Activated B cell treated with CpG ODN at 0.5 μM for 24 hours (primary cell): ENCODE data around the gene NDUFAF3. TPM values are rescaled to one million over a fixed set of nuclear protein-coding genes. Genes with fewer than 3 reads are reported as not detected.

Experiments used
- ATAC-seq: fragments of 200-7000 bp; cut with Tn5 transposase; one replicate; pipeline ENCODE4 v1.10.0; 2021; ENCODE audit warnings: low read depth, mild to moderate bottlenecking, moderate library complexity
- CTCF ChIA-PET: fragments of 350-600 bp; sonication (Branson Sonifier 250); formaldehyde crosslinking; loops from one replicate; lab custom pipeline; 2021; ENCODE audit warnings: antibody characterized with exemption; lab: Charles Lee
- POLR2A ChIA-PET: fragments of 350-600 bp; sonication (Branson Sonifier 250); formaldehyde crosslinking; loops from one replicate; lab custom pipeline; 2021; ENCODE audit warnings: antibody characterized with exemption; lab: Charles Lee
- DNase-seq: peaks from one replicate; pipeline ENCODE4 v3.0.0; 2022
- H3K27ac Mint-ChIP-seq: one replicate; pipeline ENCODE4 v1.8.0; 2020; ENCODE audit warnings: mixed read lengths
- H3K27me3 Mint-ChIP-seq: one replicate; pipeline ENCODE4 v1.8.0; 2021; ENCODE audit warnings: mixed read lengths
- H3K36me3 Mint-ChIP-seq: one replicate; pipeline ENCODE4 v1.8.0; 2021; ENCODE audit warnings: low read depth, mixed read lengths
- H3K4me1 Mint-ChIP-seq: one replicate; pipeline ENCODE4 v1.8.0; 2021; ENCODE audit warnings: mixed read lengths
- H3K4me3 Mint-ChIP-seq: one replicate; pipeline ENCODE4 v1.8.0; 2020; ENCODE audit warnings: mild to moderate bottlenecking, mixed read lengths
- H3K9me3 Mint-ChIP-seq: one replicate; pipeline ENCODE4 v1.8.0; 2020; ENCODE audit warnings: mixed read lengths
- CTCF ChIP-seq: fragments of 200-600 bp; IDR thresholded peaks from one replicate; pipeline ENCODE4 v1.8.0; 2022; ENCODE audit warnings: antibody characterized with exemption, mild to moderate bottlenecking
- intact Hi-C: fragments of 100-400 bp; cut with micrococcal nuclease; formaldehyde crosslinking; loops from one replicate; pipeline ENCODE4 v1.15.1; 2024
- total RNA-seq: library from RNA; stranded (reverse); gene quantifications from 2 replicates; pipeline ENCODE4 v1.2.3, GENCODE V29; 2022

Gene NDUFAF3
- total RNA-seq, 1 donor from 2014 or later, result 86.5 TPM

GRCh38 chr3:49030321-49030720, 8.4 kb downstream of the NDUFAF3 start:
- POLR2A ChIA-PET, result interaction anchor here (1.3 to 2.1 kb wide), 2 partner anchors 23 to 91 kb away, joined by 3 to 6 read pairs; partner anchors contain the start of genes USP19 and WDR6
- Mint-ChIP-seq H3K27ac (no peak overlapping the region), H3K4me3 (no peak overlapping the region), H3K36me3 (peaks cover 77% of the 10 kb centered on the region), H3K27me3 (no peaks in the 10 kb centered on the region), H3K9me3 (no peaks in the 10 kb centered on the region), H3K4me1 (peaks cover 41% of the 10 kb centered on the region)
- TF ChIP-seq CTCF, result no peak
- no peak for DNase-seq
- intact Hi-C loops, result no loop called here
- CTCF ChIA-PET, result no interaction called here
- ATAC-seq, result no peak

GRCh38 chr3:49032646-49033304, 10.9 kb downstream of the NDUFAF3 start:
- no peak for TF ChIP-seq CTCF
- ChIA-PET CTCF (interaction anchor here (1.7 kb wide), 1 partner anchor 18 kb away, joined by 3 read pairs; no protein-coding TSS in a partner anchor), POLR2A (interaction anchor here (1.2 to 2.1 kb wide), 3 partner anchors 11 to 61 kb away, joined by 6 to 13 read pairs (median 7); partner anchors contain the start of genes NDUFAF3, QRICH1 and WDR6)
- Mint-ChIP-seq H3K4me3 (no peak overlapping the region), H3K36me3 (peaks cover 70% of the 10 kb centered on the region), H3K9me3 (no peaks in the 10 kb centered on the region), H3K27ac (no peak overlapping the region), H3K27me3 (no peaks in the 10 kb centered on the region), H3K4me1 (peaks cover 22% of the 10 kb centered on the region)
- intact Hi-C loops, result no loop called here
- DNase-seq (no peak), ATAC-seq (no peak)

GRCh38 chr3:49034650-49035049, 12.7 kb downstream of the NDUFAF3 start:
- DNase-seq (no peak), ATAC-seq (no peak)
- intact Hi-C loops, result no loop called here
- no peak overlapping the region for H3K4me3 Mint-ChIP-seq
- H3K36me3 Mint-ChIP-seq, result peaks cover 59% of the 10 kb centered on the region
- no peak overlapping the region for H3K27ac Mint-ChIP-seq
- no peaks in the 10 kb centered on the region for H3K9me3 Mint-ChIP-seq
- no peak for TF ChIP-seq CTCF
- peaks cover 6% of the 10 kb centered on the region for H3K4me1 Mint-ChIP-seq
- POLR2A ChIA-PET, result interaction anchor here (0.9 to 1.9 kb wide), 2 partner anchors 13 to 28 kb away, joined by 3 to 10 read pairs; partner anchors contain the start of genes NDUFAF3 and WDR6
- H3K27me3 Mint-ChIP-seq, result no peaks in the 10 kb centered on the region
- CTCF ChIA-PET, result no interaction called here

- ChIA-PET CTCF (no interaction called here), POLR2A (interaction anchor here (0.9 to 1.9 kb wide), 2 partner anchors 13 to 28 kb away, joined by 3 to 10 read pairs; partner anchors contain the start of genes NDUFAF3 and WDR6)
- no peak for TF ChIP-seq CTCF
- DNase-seq, result no peak
- Mint-ChIP-seq H3K36me3 (peaks cover 59% of the 10 kb centered on the region), H3K4me1 (peaks cover 6% of the 10 kb centered on the region), H3K9me3 (no peaks in the 10 kb centered on the region), H3K27ac (no peak overlapping the region), H3K27me3 (no peaks in the 10 kb centered on the region), H3K4me3 (no peak overlapping the region)
- intact Hi-C loops, result no loop called here
- ATAC-seq, result no peak
Measured at GRCh38 chr3:49035281-49035680, 13.4 kb downstream of the NDUFAF3 start.

- no peak overlapping the region for H3K4me3 Mint-ChIP-seq
- CTCF ChIA-PET, result no interaction called here
- H3K27ac Mint-ChIP-seq, result no peak overlapping the region
- POLR2A ChIA-PET, result no interaction called here
- TF ChIP-seq CTCF, result no peak
- no peaks in the 10 kb centered on the region for H3K9me3 Mint-ChIP-seq
- peaks cover 79% of the 10 kb centered on the region for H3K36me3 Mint-ChIP-seq
- intact Hi-C loops, result no loop called here
- no peak for ATAC-seq
- no peak for DNase-seq
- H3K4me1 Mint-ChIP-seq, result no peaks in the 10 kb centered on the region
- H3K27me3 Mint-ChIP-seq, result no peaks in the 10 kb centered on the region
Measured at GRCh38 chr3:49053543-49053942, 31.6 kb downstream of the NDUFAF3 start.
